Nephron progenitor cell (in vitro differentiated cells): ENCODE results near the gene ZNF652.
A peak's percentile ranks its signal among the peaks of the same experiment; 100 is the strongest.

Source experiments
- DNase-seq: peaks from one replicate; pipeline ENCODE4 v3.0.0; 2021
- H3K27ac Mint-ChIP-seq: 2 replicates; pipeline ENCODE4 v1.8.0; 2021; ENCODE audit warnings: mild to moderate bottlenecking, moderate library complexity, mixed read lengths
- H3K27me3 Mint-ChIP-seq: 2 replicates; pipeline ENCODE4 v1.8.0; 2021; ENCODE audit warnings: mild to moderate bottlenecking, low read depth, mixed read lengths; ENCODE audit not compliant: poor library complexity
- H3K36me3 Mint-ChIP-seq: 2 replicates; pipeline ENCODE4 v1.8.0; 2021; ENCODE audit warnings: low read depth, mixed read lengths
- H3K4me1 Mint-ChIP-seq: 2 replicates; pipeline ENCODE4 v1.8.0; 2021; ENCODE audit warnings: mixed read lengths
- H3K4me3 Mint-ChIP-seq: 2 replicates; pipeline ENCODE4 v1.8.0; 2021; ENCODE audit warnings: mild to moderate bottlenecking, moderate library complexity, mixed read lengths
- H3K9me3 Mint-ChIP-seq: 2 replicates; pipeline ENCODE4 v1.8.0; 2021; ENCODE audit warnings: mild to moderate bottlenecking, moderate library complexity, mixed read lengths
- CTCF ChIP-seq: fragments of 200-600 bp; sonication (generic); IDR thresholded peaks from 2 replicates; pipeline ENCODE4 v1.5.0; 2021; ENCODE audit warnings: antibody characterized with exemption

The ZNF652 gene

GRCh38 chr17:49260817-49261291, 101.2 kb downstream of the ZNF652 start:
- Mint-ChIP-seq H3K9me3 (no peaks in the 10 kb centered on the region), H3K36me3 (no peaks in the 10 kb centered on the region), H3K4me1 (peaks cover 35% of the 10 kb centered on the region), H3K4me3 (peak overlapping the region; percentile 80), H3K27ac (no peak overlapping the region), H3K27me3 (peaks cover 29% of the 10 kb centered on the region)
- TF ChIP-seq CTCF, result no peak
- DNase-seq, result no peak

GRCh38 chr17:49260011-49260816, 101.8 kb downstream of the ZNF652 start:
- TF ChIP-seq CTCF, result no peak
- H3K4me3 Mint-ChIP-seq, result peak overlapping the region; percentile 80
- H3K4me1 Mint-ChIP-seq, result peaks cover 35% of the 10 kb centered on the region
- peaks cover 29% of the 10 kb centered on the region for H3K27me3 Mint-ChIP-seq
- H3K36me3 Mint-ChIP-seq, result no peaks in the 10 kb centered on the region
- H3K27ac Mint-ChIP-seq, result no peak overlapping the region
- peak; percentile 74 for DNase-seq
- no peaks in the 10 kb centered on the region for H3K9me3 Mint-ChIP-seq

GRCh38 chr17:49259663-49260010, 102.4 kb downstream of the ZNF652 start:
- Mint-ChIP-seq H3K4me1 (peaks cover 30% of the 10 kb centered on the region), H3K27me3 (peaks cover 29% of the 10 kb centered on the region), H3K36me3 (no peaks in the 10 kb centered on the region), H3K4me3 (peak overlapping the region; percentile 80), H3K9me3 (no peaks in the 10 kb centered on the region), H3K27ac (no peak overlapping the region)
- no peak for TF ChIP-seq CTCF
- DNase-seq, result no peak

- Mint-ChIP-seq H3K36me3 (no peaks in the 10 kb centered on the region), H3K4me3 (no peak overlapping the region), H3K27me3 (peaks cover 29% of the 10 kb centered on the region), H3K27ac (no peak overlapping the region), H3K9me3 (no peaks in the 10 kb centered on the region), H3K4me1 (peaks cover 24% of the 10 kb centered on the region)
- TF ChIP-seq CTCF, result no peak
- no peak for DNase-seq
These were observed 103.7 kb downstream of the ZNF652 start for GRCh38 chr17:49258394-49258793.

GRCh38 chr17:49255125-49255524, 106.9 kb downstream of the ZNF652 start:
- DNase-seq, result no peak
- Mint-ChIP-seq H3K27me3 (peaks cover 23% of the 10 kb centered on the region), H3K4me3 (no peak overlapping the region), H3K36me3 (no peaks in the 10 kb centered on the region), H3K27ac (no peak overlapping the region), H3K9me3 (no peaks in the 10 kb centered on the region), H3K4me1 (peaks cover 23% of the 10 kb centered on the region)
- no peak for TF ChIP-seq CTCF

GRCh38 chr17:49254066-49254465, 108.0 kb downstream of the ZNF652 start:
- H3K9me3 Mint-ChIP-seq, result no peaks in the 10 kb centered on the region
- DNase-seq, result no peak
- no peaks in the 10 kb centered on the region for H3K36me3 Mint-ChIP-seq
- TF ChIP-seq CTCF, result no peak
- H3K27ac Mint-ChIP-seq, result no peak overlapping the region
- H3K4me1 Mint-ChIP-seq, result peaks cover 27% of the 10 kb centered on the region
- H3K27me3 Mint-ChIP-seq, result peaks cover 15% of the 10 kb centered on the region
- no peak overlapping the region for H3K4me3 Mint-ChIP-seq
